Esophagus squamous epithelium (tissue), 5 donors: ENCODE results near the gene MT2A. TPM values are rescaled to one million over a fixed set of nuclear protein-coding genes. Genes with fewer than 3 reads are reported as not detected.
A peak's percentile ranks its signal among the peaks of the same experiment; 100 is the strongest.

ENCODE experiments used
- DNase-seq: peaks from one replicate; lab custom pipeline; 2025; lab: John Stamatoyannopoulos, UW
- H3K27ac ChIP-seq, 4 donors: fragments of 200-600 bp; sonication (generic); one replicate each; pipeline ENCODE4 v1.5.1; 2016 to 2019; ENCODE audit warnings: mild to moderate bottlenecking in 1 of 4
- H3K27me3 ChIP-seq, 4 donors: fragments of 200-600 bp; sonication (generic); 1 replicate in 3 of 4; 2 replicates in 1 of 4; pipeline versions ENCODE4 v1.5.1 to v1.6.0; 2017 to 2021; ENCODE audit warnings: antibody characterized with exemption in 1 of 4
- H3K36me3 ChIP-seq, 3 donors: fragments of 200-600 bp; sonication (generic); one replicate each; pipeline ENCODE4 v1.5.1; 2016 to 2019
- H3K4me1 ChIP-seq, 3 donors: fragments of 200-600 bp; sonication (generic); one replicate each; pipeline ENCODE4 v1.5.1; 2017 to 2019
- H3K4me3 ChIP-seq, 4 donors: fragments of 200-600 bp; sonication (generic); 1 replicate in 3 of 4; 2 replicates in 1 of 4; pipeline ENCODE4 v1.5.1; 2016 to 2019; ENCODE audit warnings: mild to moderate bottlenecking in 2 of 4, moderate library complexity in 1 of 4
- H3K9me3 ChIP-seq, 3 donors: fragments of 200-600 bp; sonication (generic); one replicate each; pipeline ENCODE4 v1.5.1; 2016 to 2019
- CTCF ChIP-seq, 6 experiments: fragments of 450-650 bp in 4 of 6; fragments of 200-600 bp in 2 of 6; sonication (generic) in 2 of 6; IDR thresholded peaks; one replicate each; pipeline ENCODE4 v1.5.1; 2016 to 2019; ENCODE audit warnings: antibody characterized with exemption in 6 of 6, mild to moderate bottlenecking in 4 of 6, moderate library complexity in 4 of 6
- POLR2A ChIP-seq, 4 donors: fragments of 450-650 bp; IDR thresholded peaks; one replicate each; pipeline ENCODE4 v1.6.1; 2017; ENCODE audit warnings: antibody characterized with exemption in 4 of 4, mild to moderate bottlenecking in 4 of 4, moderate library complexity in 3 of 4
- WGBS, 2 donors: methylation state at CpG; one replicate each; pipeline ENCODE4 v1.1.5; 2018; 5-methylcytosine and 5-hydroxymethylcytosine counted together
- intact Hi-C: fragments of 100-400 bp; cut with DNase I; formaldehyde crosslinking; loops from one replicate; pipeline ENCODE4 v1.15.0; 2022
- total RNA-seq, 4 donors: library from RNA; depleted of rRNA; stranded (reverse); fragments of >200 nt; gene quantifications; one replicate each; pipeline ENCODE4 v1.1.0, GENCODE V29; 2016
- donor health status: DM: yes; HTN: yes; CAD: no.

MT2A gene
- total RNA-seq, 4 donors from 2014 or later: 76.5 to 157 (median 96.2) TPM

GRCh38 chr16:56641166-56641565 is 32.8 kb downstream of the MT2A start:
- 73 to 83% methylated on average over 2 of the region's 2 CpGs for WGBS, 2 donors
- Histone ChIP-seq H3K27me3 (peaks cover 0 to 97% (median 6%) of the 10 kb centered on the region in 4 donors), H3K4me3 (no peak overlapping the region), H3K9me3 (no peaks in the 10 kb centered on the region), H3K4me1 (peaks cover 15 to 38% (median 26%) of the 10 kb centered on the region in 3 donors), H3K27ac (no peak overlapping the region), H3K36me3 (no peaks in the 10 kb centered on the region)
- intact Hi-C loops: no loop called here
- TF ChIP-seq POLR2A (IDR thresholded peaks at IDR 0.05) (no peak), CTCF (IDR thresholded peaks at IDR 0.05) (no peak)
- DNase-seq: no peak

GRCh38 chr16:56643080-56643778 is 34.8 kb downstream of the MT2A start:
- peak overlapping the region in 3 of 4 donors; percentile 45 to 50 (median 46) for H3K27ac ChIP-seq
- peaks cover 0 to 97% (median 5%) of the 10 kb centered on the region in 4 donors for H3K27me3 ChIP-seq
- WGBS, 2 donors: 2 to 57% methylated on average over 5 to 15 of the region's 42 CpGs
- TF ChIP-seq CTCF (IDR thresholded peaks at IDR 0.05) (peak; percentile 30 to 56 (median 50)), POLR2A (IDR thresholded peaks at IDR 0.05) (no peak)
- no peaks in the 10 kb centered on the region for H3K36me3 ChIP-seq
- no peaks in the 10 kb centered on the region for H3K9me3 ChIP-seq
- peaks cover 15 to 25% (median 24%) of the 10 kb centered on the region in 3 donors for H3K4me1 ChIP-seq
- no peak for DNase-seq
- peak overlapping the region in 3 of 4 donors; percentile 39 to 62 (median 43) for H3K4me3 ChIP-seq
- intact Hi-C loops: no loop called here

GRCh38 chr16:56643833-56644232 is 35.4 kb downstream of the MT2A start:
- peak overlapping the region in 3 of 4 donors; percentile 39 to 62 (median 43) for H3K4me3 ChIP-seq
- H3K4me1 ChIP-seq: peaks cover 15 to 19% (median 18%) of the 10 kb centered on the region in 3 donors
- DNase-seq: no peak
- TF ChIP-seq POLR2A (IDR thresholded peaks at IDR 0.05) (no peak), CTCF (IDR thresholded peaks at IDR 0.05) (no peak)
- H3K27me3 ChIP-seq: peaks cover 0 to 97% (median 2%) of the 10 kb centered on the region in 4 donors
- no peaks in the 10 kb centered on the region for H3K36me3 ChIP-seq
- H3K9me3 ChIP-seq: no peaks in the 10 kb centered on the region
- WGBS, 2 donors: 36 to 58% methylated on average over 3 to 5 of the region's 5 CpGs
- intact Hi-C loops: no loop called here
- H3K27ac ChIP-seq: peak overlapping the region in 1 of 4 donors; percentile 46

GRCh38 chr16:56645311-56645710 is 36.9 kb downstream of the MT2A start:
- 42 to 57% methylated on average over 1 of the region's 1 CpG for WGBS, 2 donors
- peaks cover 0 to 91% (median 0%) of the 10 kb centered on the region in 4 donors for H3K27me3 ChIP-seq
- intact Hi-C loops: no loop called here

More at GRCh38 chr16:56645311-56645710, 36.9 kb downstream of the MT2A start:
- DNase-seq: no peak
- no peak overlapping the region for H3K4me3 ChIP-seq
- peaks cover 13 to 22% (median 15%) of the 10 kb centered on the region in 3 donors for H3K4me1 ChIP-seq
- TF ChIP-seq POLR2A (IDR thresholded peaks at IDR 0.05) (no peak), CTCF (IDR thresholded peaks at IDR 0.05) (no peak)
- no peaks in the 10 kb centered on the region for H3K9me3 ChIP-seq
- no peaks in the 10 kb centered on the region for H3K36me3 ChIP-seq
- no peak overlapping the region for H3K27ac ChIP-seq
